Prostate gland (tissue), 2 donors: Measurements from ENCODE around the gene LMTK3. TPM values are rescaled to one million over a fixed set of nuclear protein-coding genes. Genes with fewer than 3 reads are reported as not detected.

Source experiments
- DNase-seq: peaks from one replicate; pipeline ENCODE4 v3.0.0-alpha.2; 2019; ENCODE audit warnings: low spot score
- H3K27ac ChIP-seq, 2 donors: fragments of 200-600 bp; sonication (generic); 2 replicates each; pipeline ENCODE4 v1.5.1; 2017 to 2019
- H3K27me3 ChIP-seq: fragments of 200-600 bp; sonication (generic); replicated peaks from 2 replicates; pipeline ENCODE4 v1.5.1; 2019; ENCODE audit not compliant: insufficient read depth
- H3K36me3 ChIP-seq, 2 donors: fragments of 200-600 bp; sonication (generic); 1 replicate in 1 of 2; 2 replicates in 1 of 2; pipeline versions ENCODE4 v1.5.1 to v1.8.1; 2017 to 2019
- H3K4me1 ChIP-seq: fragments of 200-600 bp; sonication (generic); replicated peaks from 2 replicates; pipeline ENCODE4 v1.5.1; 2019
- H3K4me3 ChIP-seq, 2 donors: fragments of 200-600 bp; sonication (generic); 2 replicates each; pipeline ENCODE4 v1.5.1; 2017 to 2019
- H3K9me3 ChIP-seq: fragments of 200-600 bp; sonication (generic); 2 replicates; pipeline ENCODE4 v1.5.1; 2017
- CTCF ChIP-seq, 4 experiments: fragments of 200-600 bp in 2 of 4; fragments of 450-650 bp in 2 of 4; sonication (generic) in 2 of 4; IDR thresholded peaks; 1 replicate in 3 of 4; 2 replicates in 1 of 4; pipeline ENCODE4 v1.5.1; 2016 to 2019; ENCODE audit warnings: antibody characterized with exemption in 4 of 4, mild to moderate bottlenecking in 2 of 4, moderate library complexity in 2 of 4
- POLR2A ChIP-seq: fragments of 450-650 bp; IDR thresholded peaks from one replicate; pipeline ENCODE4 v1.6.1; 2016; ENCODE audit warnings: antibody characterized with exemption, mild to moderate bottlenecking
- POLR2AphosphoS5 ChIP-seq: sonication (generic); formaldehyde crosslinking; IDR thresholded peaks from one replicate; pipeline ENCODE4 v1.6.1; 2017; ENCODE audit warnings: antibody characterized with exemption
- WGBS: methylation state at CpG from one replicate; pipeline ENCODE4 v1.1.5; 2018; 5-methylcytosine and 5-hydroxymethylcytosine counted together
- intact Hi-C: fragments of 100-400 bp; cut with DNase I; formaldehyde crosslinking; loops from one replicate; pipeline ENCODE4 v1.14.2; 2022
- total RNA-seq, 2 donors: library from RNA; depleted of rRNA; stranded (reverse); fragments of >200 nt; gene quantifications; one replicate each; pipeline ENCODE4 v1.1.0, GENCODE V29; 2016

LMTK3 gene
- total RNA-seq, 2 donors from 2014 or later: 7.4 to 10.2 TPM

- no peak for DNase-seq
- intact Hi-C loops: no loop called here
- peaks cover 4% of the 10 kb centered on the region for H3K4me1 ChIP-seq
- WGBS: 17% methylated on average over 3 of the region's 3 CpGs
- no peaks in the 10 kb centered on the region for H3K36me3 ChIP-seq
- no peaks in the 10 kb centered on the region for H3K9me3 ChIP-seq
- peak overlapping the region; percentile 83 to 94 for H3K27ac ChIP-seq
- no peaks in the 10 kb centered on the region for H3K27me3 ChIP-seq
- no peak for TF ChIP-seq POLR2AphosphoS5
- TF ChIP-seq CTCF (IDR thresholded peaks at IDR 0.05): no peak
- no peak for TF ChIP-seq POLR2A
- no peak overlapping the region for H3K4me3 ChIP-seq
Observed at GRCh38 chr19:48444936-48445200, 66.8 kb downstream of the LMTK3 start.

GRCh38 chr19:48444129-48444935, 67.3 kb downstream of the LMTK3 start:
- H3K27ac ChIP-seq: peak overlapping the region; percentile 83 to 94
- H3K27me3 ChIP-seq: no peaks in the 10 kb centered on the region

GRCh38 chr19:48443731-48444128, 67.9 kb downstream of the LMTK3 start:
- Histone ChIP-seq H3K4me1 (peaks cover 4% of the 10 kb centered on the region), H3K27me3 (no peaks in the 10 kb centered on the region), H3K4me3 (peak overlapping the region; percentile 12 to 23), H3K27ac (no peak overlapping the region), H3K36me3 (no peaks in the 10 kb centered on the region), H3K9me3 (no peaks in the 10 kb centered on the region)
- TF ChIP-seq POLR2A: no peak
- no peak for TF ChIP-seq CTCF (IDR thresholded peaks at IDR 0.05)
- TF ChIP-seq POLR2AphosphoS5: no peak
- intact Hi-C loops: no loop called here
- no peak for DNase-seq
- 11% methylated on average over 25 of the region's 45 CpGs for WGBS

More at GRCh38 chr19:48444129-48444935, 67.3 kb downstream of the LMTK3 start:
- H3K36me3 ChIP-seq: no peaks in the 10 kb centered on the region
- no peak for DNase-seq
- H3K9me3 ChIP-seq: no peaks in the 10 kb centered on the region
- H3K4me1 ChIP-seq: peaks cover 4% of the 10 kb centered on the region
- 20% methylated on average over 37 of the region's 38 CpGs for WGBS
- intact Hi-C loops: no loop called here
- no peak for TF ChIP-seq CTCF (IDR thresholded peaks at IDR 0.05)
- no peak for TF ChIP-seq POLR2A
- no peak for TF ChIP-seq POLR2AphosphoS5
- no peak overlapping the region for H3K4me3 ChIP-seq

GRCh38 chr19:48443256-48443655, 68.4 kb downstream of the LMTK3 start:
- intact Hi-C loops: no loop called here
- no peaks in the 10 kb centered on the region for H3K27me3 ChIP-seq
- peaks cover 4% of the 10 kb centered on the region for H3K4me1 ChIP-seq
- no peak for TF ChIP-seq POLR2AphosphoS5
- TF ChIP-seq CTCF (IDR thresholded peaks at IDR 0.05): no peak
- no peak for TF ChIP-seq POLR2A
- no peaks in the 10 kb centered on the region for H3K36me3 ChIP-seq
- DNase-seq: no peak
- H3K9me3 ChIP-seq: no peaks in the 10 kb centered on the region
- 2% methylated on average over 9 of the region's 60 CpGs for WGBS
- H3K4me3 ChIP-seq: peak overlapping the region; percentile 23 to 30
- no peak overlapping the region for H3K27ac ChIP-seq
